SW480 (cell line): Measurements from ENCODE around the gene DENND2A.
"Not testable (repeated sequence)": the region's sequence is repeated elsewhere in the genome, so short reads cannot be mapped to it uniquely, and the experiment has no call there.

Experiments
- DNase-seq: peaks from one replicate; pipeline ENCODE4 v3.0.0-alpha.2; 2016; ENCODE audit warnings: low spot score

Gene DENND2A

DNA sequence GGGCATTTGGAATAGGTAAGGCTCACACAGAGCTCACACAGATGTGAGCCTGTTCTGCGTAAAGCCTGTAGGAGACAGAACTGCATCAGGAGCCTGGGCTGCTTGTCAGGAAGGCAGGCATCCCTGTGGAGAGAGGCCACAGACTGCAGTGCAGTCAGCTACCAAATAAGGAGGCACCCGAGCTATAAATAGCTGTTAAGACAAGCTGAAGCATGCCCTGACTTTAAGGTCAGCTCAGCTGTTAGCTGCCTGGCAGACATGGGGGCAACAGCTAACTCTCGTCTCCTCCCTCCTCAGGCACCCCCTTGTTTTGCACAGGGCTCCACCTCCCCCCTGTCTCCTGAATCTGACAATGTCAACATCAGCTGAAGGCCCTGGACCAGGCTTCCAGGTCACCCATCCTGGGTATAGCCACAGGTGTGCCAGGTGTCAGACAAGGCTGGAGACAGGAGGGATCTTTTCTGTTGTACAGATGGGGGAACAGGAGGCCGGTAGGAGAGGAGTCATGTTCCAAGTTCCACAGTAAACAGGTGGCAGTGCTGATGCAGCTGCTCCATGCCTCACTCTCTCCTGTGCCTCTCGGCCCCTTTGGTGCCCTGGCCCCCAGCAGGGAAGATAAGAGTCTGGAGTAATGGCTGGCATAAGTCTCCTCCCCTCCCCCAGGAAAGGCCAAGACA is 133.7 kb downstream of the DENND2A start:
- DNase-seq: peak; percentile 25

GRCh38 chr7:140501966-140502365 is 138.6 kb downstream of the DENND2A start:
- DNase-seq: no peak

- not testable (repeated sequence) for DNase-seq
These were observed 142.8 kb downstream of the DENND2A start for GRCh38 chr7:140497807-140498206.

DNA sequence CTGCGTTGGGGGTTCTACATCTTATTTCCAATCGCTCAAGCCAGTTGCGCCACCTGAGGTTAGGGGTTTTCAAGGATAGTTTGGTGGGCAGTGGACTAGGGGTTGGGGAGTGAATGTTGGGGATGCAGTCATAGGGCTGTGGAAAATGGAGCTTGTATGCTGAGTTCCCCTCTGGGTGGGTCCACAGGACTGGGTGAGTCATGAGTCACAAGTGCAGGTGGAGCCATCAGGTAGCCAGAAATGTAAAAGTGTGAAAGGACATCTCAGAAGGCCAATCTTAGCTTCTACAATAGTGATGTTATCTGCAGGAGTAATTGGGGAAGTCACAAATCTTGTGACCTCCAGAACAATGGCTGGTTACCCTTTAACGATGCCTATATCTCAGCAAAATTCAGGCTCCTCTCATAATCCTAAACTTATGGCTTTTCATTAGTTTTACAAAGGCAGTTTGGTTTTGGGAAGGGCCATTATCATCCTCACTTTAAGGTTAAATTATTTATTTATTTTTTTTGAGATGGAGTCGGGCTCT is 143.3 kb downstream of the DENND2A start:
- no peak for DNase-seq

GRCh38 chr7:140495514-140496097 is 145.0 kb downstream of the DENND2A start:
- no peak for DNase-seq

DNA sequence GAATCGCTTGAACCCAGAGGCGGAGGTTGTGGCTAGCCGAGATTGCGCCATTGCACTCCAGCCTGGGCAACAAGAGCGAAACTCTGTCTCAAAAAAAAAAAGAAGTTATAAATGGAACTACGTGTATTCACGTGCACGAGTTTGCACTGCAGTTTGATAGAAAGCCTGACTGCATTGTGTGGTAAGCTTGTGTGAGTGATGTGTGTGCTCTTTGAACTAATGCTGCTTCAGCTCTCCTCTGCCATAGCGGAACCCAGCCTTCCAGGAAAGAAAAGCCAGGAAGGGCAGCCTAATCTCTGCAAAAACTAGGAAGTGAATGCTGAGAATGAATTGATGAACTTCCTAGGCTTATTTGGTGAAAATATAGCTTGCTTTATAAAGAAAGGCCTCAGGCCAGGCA is 145.7 kb downstream of the DENND2A start:
- DNase-seq: no peak

GRCh38 chr7:140489026-140489359 is 151.6 kb downstream of the DENND2A start:
- DNase-seq: no peak

DNA sequence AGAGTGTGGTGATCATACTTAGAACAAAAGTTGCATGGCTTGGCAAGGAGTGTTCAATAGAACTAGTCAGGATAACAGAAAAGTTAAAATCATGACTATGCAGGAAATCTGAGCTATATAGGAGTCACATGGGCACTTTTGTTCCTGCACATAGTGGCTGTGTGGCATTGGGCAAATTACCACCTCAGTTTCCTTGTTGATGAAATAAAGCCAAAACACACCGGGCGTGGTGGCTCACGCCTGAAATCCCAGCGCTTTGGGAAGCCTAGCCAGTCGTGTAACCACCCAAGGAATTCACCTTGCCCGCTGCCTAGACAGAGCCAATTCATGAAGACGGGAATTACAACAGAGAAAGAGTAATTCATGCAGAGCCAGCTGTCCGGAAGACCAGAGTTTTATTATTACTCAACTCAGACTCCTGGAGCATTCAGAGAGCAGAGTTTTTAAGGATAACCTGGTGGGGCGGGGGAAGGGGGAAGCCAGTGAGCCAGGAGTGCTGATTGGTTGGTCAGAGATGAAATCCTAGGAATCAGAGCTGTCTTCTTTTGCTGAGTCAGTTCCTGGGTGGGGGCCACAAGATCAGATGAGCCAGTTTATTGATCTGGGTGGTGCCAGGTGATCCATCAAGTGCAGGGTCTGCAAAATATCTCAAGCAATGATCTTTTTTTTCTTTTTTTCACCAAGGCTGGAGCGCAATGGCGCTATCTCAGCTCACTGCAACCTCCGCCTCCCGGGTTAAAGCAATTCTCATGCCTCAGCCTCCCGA is 154.9 kb downstream of the DENND2A start:
- no peak for DNase-seq

DNA sequence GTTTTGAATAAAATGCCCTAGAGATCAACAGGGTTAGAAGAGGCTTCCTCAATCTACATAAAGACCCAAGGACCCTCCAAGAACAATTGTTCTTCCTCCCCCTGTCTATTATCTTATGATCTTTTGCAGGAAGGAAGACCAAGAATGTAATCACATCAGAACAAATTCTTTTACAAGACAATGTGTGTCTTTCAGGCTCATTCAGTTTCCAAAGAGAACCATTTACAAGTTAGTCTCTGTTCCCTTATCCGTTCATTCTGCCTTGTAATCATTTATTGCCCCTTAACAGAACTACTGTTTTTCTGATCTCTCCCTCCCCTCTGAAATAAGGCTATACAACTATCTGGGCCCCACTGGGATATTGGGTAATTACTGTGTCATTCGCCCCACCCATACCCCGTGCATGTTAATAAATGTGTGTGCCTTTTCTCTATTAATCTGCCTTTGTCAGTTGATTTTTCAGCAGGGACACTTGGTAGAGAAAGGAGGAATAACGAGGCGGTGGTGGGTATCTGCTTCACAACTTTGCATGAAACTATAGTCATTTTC is 155.6 kb downstream of the DENND2A start:
- no peak for DNase-seq

DNA sequence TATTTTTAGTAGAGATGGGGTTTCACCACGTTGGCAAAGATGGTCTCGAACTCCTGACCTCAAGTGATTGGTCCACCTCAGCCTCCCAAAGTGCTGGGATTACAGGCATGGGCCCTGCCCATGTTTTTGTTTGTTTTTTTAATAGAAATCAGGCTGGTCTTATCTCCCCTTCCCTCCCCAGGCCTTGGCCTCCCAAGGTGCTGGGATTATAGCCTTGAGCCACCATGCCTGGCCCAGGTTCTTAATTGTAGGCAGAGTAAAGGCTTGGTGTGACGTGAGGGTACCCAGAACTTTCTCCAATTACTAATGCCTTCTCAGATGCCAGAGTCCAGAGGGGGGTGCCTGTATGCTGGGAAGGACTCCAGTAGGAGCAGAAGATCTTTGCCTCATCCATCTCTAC is 156.1 kb downstream of the DENND2A start:
- DNase-seq: no peak

GRCh38 chr7:140479739-140480084 is 160.9 kb downstream of the DENND2A start:
- DNase-seq: no peak

- peak; percentile 98 for DNase-seq
These were observed 161.4 kb downstream of the DENND2A start, which contains the start of gene MKRN1 for GRCh38 chr7:140479062-140479738. MKRN1 (minus strand) TSS chr7:140479505; CDS start chr7:140479344, 161 bp downstream.

DNA sequence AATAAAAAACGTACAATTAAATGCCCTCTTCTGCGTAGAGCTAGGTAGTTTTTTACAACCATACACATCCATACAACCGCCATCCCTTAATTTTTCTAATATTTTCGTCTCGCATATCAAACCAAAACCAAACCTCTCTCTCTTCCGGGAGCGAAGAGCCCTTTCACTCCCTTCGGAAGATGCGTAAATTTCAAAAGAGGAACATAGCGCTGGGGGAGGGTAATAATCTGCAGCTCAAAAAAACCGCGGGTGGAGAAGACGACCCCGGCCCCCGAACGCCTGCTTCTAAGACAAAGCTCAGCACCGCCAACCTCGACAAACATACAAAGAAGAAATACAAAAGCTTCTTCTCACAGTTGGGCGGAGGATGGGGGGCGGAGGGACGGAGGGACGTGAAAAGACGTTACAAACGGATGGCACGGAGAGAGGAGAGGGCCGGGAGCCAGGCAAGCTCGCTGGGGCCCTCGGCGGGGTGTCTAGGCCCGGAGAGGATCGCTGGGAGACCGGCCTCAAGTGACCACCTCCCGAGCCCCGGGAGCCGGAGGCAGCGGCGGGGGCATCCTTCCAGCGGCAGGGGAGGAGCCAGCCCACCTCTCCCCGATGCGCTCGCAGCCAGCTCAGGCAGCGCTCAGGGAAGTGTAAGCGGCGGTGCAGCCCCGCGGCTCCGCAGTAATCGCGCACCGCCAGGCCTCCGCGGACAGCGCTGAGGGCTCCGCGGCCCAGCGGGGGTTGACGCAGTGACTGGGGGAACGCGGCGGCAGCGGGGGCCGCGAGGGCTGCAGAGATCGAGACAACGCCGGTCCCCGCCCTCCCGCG is 162.2 kb downstream of the DENND2A start:
- DNase-seq: peak; percentile 48

DNA sequence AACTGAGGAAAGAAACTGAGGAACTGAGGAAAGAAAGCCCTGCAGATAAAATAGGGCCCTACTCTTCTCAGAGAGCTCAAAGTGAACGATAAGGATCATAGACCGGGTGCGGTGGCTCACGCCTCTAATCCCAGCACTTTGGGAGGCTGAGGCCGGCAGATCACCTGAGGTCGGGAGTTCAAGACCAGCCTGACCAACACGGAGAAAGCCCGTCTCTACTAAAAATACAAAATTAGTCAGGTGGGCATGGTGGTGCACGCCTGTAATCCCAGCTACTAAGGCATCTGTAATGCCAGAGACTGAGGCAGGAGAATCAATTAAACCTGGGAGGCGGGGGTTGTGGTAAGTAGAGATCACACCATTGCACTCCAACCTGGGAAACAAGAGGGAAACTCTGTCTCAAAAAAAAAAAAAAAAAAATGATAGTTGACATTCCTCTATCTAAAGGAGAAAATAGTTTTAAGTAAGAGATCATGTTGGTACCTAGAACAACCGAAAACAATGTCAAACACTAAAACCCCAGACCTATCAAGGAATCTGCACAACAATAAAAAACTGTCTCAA is 163.8 kb downstream of the DENND2A start:
- no peak for DNase-seq

DNA sequence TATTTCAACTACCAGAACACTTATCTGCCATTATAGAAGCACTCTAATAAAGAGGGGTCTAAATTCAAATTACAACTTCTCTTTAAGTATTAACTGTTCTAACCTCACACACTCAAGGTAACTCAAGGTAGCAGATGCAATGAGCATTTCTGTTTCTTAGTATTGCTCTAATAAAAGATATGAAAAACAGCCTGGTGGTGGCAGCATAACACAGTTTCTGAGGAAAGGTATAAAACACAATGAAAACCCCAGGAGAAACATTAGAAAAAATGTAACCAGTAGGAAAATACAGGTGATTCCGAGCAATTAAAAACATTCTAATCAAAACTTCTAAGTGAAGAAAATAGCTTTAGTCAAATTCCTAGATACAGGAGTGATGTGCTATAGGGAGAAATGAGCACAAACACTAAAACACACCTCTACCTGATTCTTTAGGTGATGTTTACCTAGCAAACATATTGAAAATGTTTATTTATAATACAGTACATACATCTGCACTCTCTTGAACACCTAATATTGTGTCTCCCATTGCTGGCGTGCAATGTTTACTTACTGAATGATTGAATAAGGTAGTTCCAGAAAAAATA is 164.8 kb downstream of the DENND2A start:
- DNase-seq: peak; percentile 62
